GM23248 (cell line): ENCODE measurements around the gene FAM24A. TPM values are rescaled to one million over a fixed set of nuclear protein-coding genes. Genes with fewer than 3 reads are reported as not detected.
A peak's percentile ranks its signal among the peaks of the same experiment; 100 is the strongest.
"Not testable (repeated sequence)": the region's sequence is repeated elsewhere in the genome, so short reads cannot be mapped to it uniquely, and the experiment has no call there.

Experiments
- DNase-seq: peaks from one replicate; pipeline ENCODE4 v3.0.0-alpha.2; 2015
- H2AFZ ChIP-seq: fragments of 200-600 bp; sonication (generic); 2 replicates; pipeline ENCODE4 v1.6.1; 2016; ENCODE audit warnings: antibody characterized with exemption
- H3F3A ChIP-seq: fragments of 200-600 bp; sonication (generic); 2 replicates; pipeline ENCODE4 v1.6.1; 2016; ENCODE audit warnings: mild to moderate bottlenecking, antibody characterized with exemption, mixed run types; ENCODE audit not compliant: insufficient read depth
- H3K27ac ChIP-seq: fragments of 200-600 bp; sonication (generic); 2 replicates; pipeline ENCODE4 v1.5.1; 2016; ENCODE audit warnings: mild to moderate bottlenecking
- H3K27me3 ChIP-seq: fragments of 200-600 bp; sonication (generic); replicated peaks from 2 replicates; pipeline ENCODE4 v1.6.1; 2016; ENCODE audit warnings: mild to moderate bottlenecking; ENCODE audit not compliant: insufficient read depth
- H3K36me3 ChIP-seq: fragments of 200-600 bp; sonication (generic); 2 replicates; pipeline ENCODE4 v1.6.1; 2016; ENCODE audit warnings: low read depth, mild to moderate bottlenecking
- H3K4me1 ChIP-seq: fragments of 200-600 bp; sonication (generic); 2 replicates; pipeline ENCODE4 v1.6.1; 2016; ENCODE audit warnings: mild to moderate bottlenecking; ENCODE audit not compliant: insufficient read depth
- H3K4me2 ChIP-seq: fragments of 200-600 bp; sonication (generic); one replicate; pipeline ENCODE4 v1.6.1; 2016; ENCODE audit warnings: mild to moderate bottlenecking; ENCODE audit not compliant: unreplicated experiment
- H3K4me3 ChIP-seq: fragments of 200-600 bp; sonication (generic); 2 replicates; pipeline ENCODE4 v1.5.1; 2016; ENCODE audit warnings: mild to moderate bottlenecking
- H3K79me2 ChIP-seq: fragments of 200-600 bp; sonication (generic); 2 replicates; pipeline ENCODE4 v1.6.1; 2016; ENCODE audit warnings: mild to moderate bottlenecking; ENCODE audit not compliant: insufficient read depth
- H3K9ac ChIP-seq: fragments of 200-600 bp; sonication (generic); 2 replicates; pipeline ENCODE4 v1.6.1; 2016; ENCODE audit warnings: mild to moderate bottlenecking
- H3K9me2 ChIP-seq: fragments of 200-600 bp; sonication (generic); 2 replicates; pipeline ENCODE4 v1.6.1; 2016; ENCODE audit warnings: mixed run types, mild to moderate bottlenecking, moderate library complexity; ENCODE audit not compliant: insufficient read depth
- H3K9me3 ChIP-seq: fragments of 200-600 bp; sonication (generic); one replicate; pipeline ENCODE4 v1.6.1; 2017; ENCODE audit warnings: low read depth
- H4K20me1 ChIP-seq: fragments of 200-600 bp; sonication (generic); 2 replicates; pipeline ENCODE4 v1.6.0; 2016; ENCODE audit not compliant: insufficient read depth
- EZH2 ChIP-seq: fragments of 200-600 bp; sonication (generic); IDR thresholded peaks from 2 replicates; pipeline ENCODE4 v1.6.1; 2018; ENCODE audit warnings: antibody characterized with exemption, mild to moderate bottlenecking; ENCODE audit not compliant: insufficient read depth, poor library complexity, severe bottlenecking
- EZH2phosphoT487 ChIP-seq: fragments of 200-600 bp; sonication (generic); IDR thresholded peaks from 2 replicates; pipeline ENCODE4 v1.6.1; 2018; ENCODE audit warnings: antibody characterized with exemption, moderate library complexity, mild to moderate bottlenecking, low read depth; ENCODE audit not compliant: insufficient read depth
- WGBS, 2 experiments: methylation state at CpG; one replicate each; pipeline ENCODE4 v1.1.6; 2015 to 2017; ENCODE audit warnings: low lambda C conversion rate in 2 of 2, low coverage in 1 of 2; ENCODE audit errors: missing lambda C conversion rate in 2 of 2; 5-methylcytosine and 5-hydroxymethylcytosine counted together
- in situ Hi-C: fragments of 300-500 bp; cut with MboI; formaldehyde crosslinking; loops from 2 replicates; pipeline ENCODE4 v1.15.0; 2020
- polyA plus RNA-seq: library from polyadenylated mRNA; unstranded; fragments of >200 nt; fragmentation: Nextera tagmentation; extraction: Ambion mirVana; gene quantifications from 2 replicates; pipeline ENCODE4 v1.2.1, GENCODE V29; 2016
- total RNA-seq: library from RNA; depleted of rRNA; stranded (reverse); fragments of >200 nt; shearing (Covaris generic); gene quantifications from 2 replicates; pipeline ENCODE4 v1.2.3, GENCODE V29; 2014

FAM24A gene
- total and polyA plus RNA-seq, 2 experiments from 2014 or later = not detected

GRCh38 chr10:122882766-122883165, 27.6 kb upstream of the FAM24A start:
- Histone ChIP-seq H3K9me3 (no peaks in the 10 kb centered on the region), H3K4me2 (no peak overlapping the region), H3K9me2 (no peaks in the 10 kb centered on the region), H4K20me1 (no peaks in the 10 kb centered on the region), H3K9ac (no peak overlapping the region), H3K4me1 (no peaks in the 10 kb centered on the region; the same call in 1 of the 2 replicates), H3K4me3 (no peak overlapping the region), H3K36me3 (no peaks in the 10 kb centered on the region), H3F3A (no peaks in the 10 kb centered on the region), H3K27me3 (no peaks in the 10 kb centered on the region), H2AFZ (no peak overlapping the region), H3K79me2 (peaks cover 13% of the 10 kb centered on the region), H3K27ac (no peak overlapping the region)
- in situ Hi-C loops = no loop called here
- TF ChIP-seq EZH2 = no peak
- TF ChIP-seq EZH2phosphoT487 = no peak
- DNase-seq = no peak

- TF ChIP-seq EZH2phosphoT487 (no peak), EZH2 (no peak)
- WGBS, 2 experiments = 92 to 100% methylated on average over 1 of the region's 1 CpG
These were observed 26.2 kb upstream of the FAM24A start for GRCh38 chr10:122884166-122884565.

GRCh38 chr10:122894261-122894944, 16.0 kb upstream of the FAM24A start:
- no peaks in the 10 kb centered on the region for H3K9me3 ChIP-seq
- H3K36me3 ChIP-seq = no peaks in the 10 kb centered on the region
- no peak for TF ChIP-seq EZH2phosphoT487
- no peak for TF ChIP-seq EZH2
- no peak overlapping the region for H3K4me2 ChIP-seq
- H3K9me2 ChIP-seq = no peaks in the 10 kb centered on the region
- H2AFZ ChIP-seq = no peak overlapping the region
- no peaks in the 10 kb centered on the region for H3K27me3 ChIP-seq
- WGBS, 2 experiments = 94 to 95% methylated on average over 5 of the region's 5 CpGs
- no peaks in the 10 kb centered on the region for H3K79me2 ChIP-seq
- H3K4me3 ChIP-seq = no peak overlapping the region
- no peaks in the 10 kb centered on the region for H4K20me1 ChIP-seq
- H3K27ac ChIP-seq = no peak overlapping the region
- in situ Hi-C loops = no loop called here
- no peak overlapping the region for H3K9ac ChIP-seq
- no peaks in the 10 kb centered on the region for H3K4me1 ChIP-seq
- H3F3A ChIP-seq = no peaks in the 10 kb centered on the region
- no peak for DNase-seq

More at GRCh38 chr10:122884166-122884565, 26.2 kb upstream of the FAM24A start:
- Histone ChIP-seq H3K4me2 (no peak overlapping the region), H3K27ac (no peak overlapping the region), H3K4me3 (no peak overlapping the region), H3K36me3 (no peaks in the 10 kb centered on the region), H3F3A (no peaks in the 10 kb centered on the region), H3K79me2 (no peaks in the 10 kb centered on the region), H3K9me3 (no peaks in the 10 kb centered on the region), H2AFZ (no peak overlapping the region), H3K9me2 (no peaks in the 10 kb centered on the region), H3K27me3 (no peaks in the 10 kb centered on the region), H3K9ac (no peak overlapping the region), H3K4me1 (no peaks in the 10 kb centered on the region), H4K20me1 (no peaks in the 10 kb centered on the region)
- in situ Hi-C loops = no loop called here
- DNase-seq = peak; percentile 6

GRCh38 chr10:122903861-122904260, 6.5 kb upstream of the FAM24A start:
- H3K27me3 ChIP-seq, H3K9me2 ChIP-seq, H3K9me3 ChIP-seq, H2AFZ ChIP-seq, H4K20me1 ChIP-seq, H3K27ac ChIP-seq, H3K4me1 ChIP-seq, H3F3A ChIP-seq, in situ Hi-C loops, H3K79me2 ChIP-seq, DNase-seq, H3K9ac ChIP-seq, H3K36me3 ChIP-seq, H3K4me3 ChIP-seq, H3K4me2 ChIP-seq: not testable (repeated sequence)
- 35 to 45% methylated on average over 4 of the region's 4 CpGs for WGBS, 2 experiments
